Embryonic facial prominence (tissue), 1 donor: ENCODE results near the gene IGFBP1.

Experiments
- DNase-seq: peaks from one replicate; pipeline ENCODE4 v3.0.0-alpha.2; 2016; ENCODE audit errors: extremely low spot score

IGFBP1 gene

DNA sequence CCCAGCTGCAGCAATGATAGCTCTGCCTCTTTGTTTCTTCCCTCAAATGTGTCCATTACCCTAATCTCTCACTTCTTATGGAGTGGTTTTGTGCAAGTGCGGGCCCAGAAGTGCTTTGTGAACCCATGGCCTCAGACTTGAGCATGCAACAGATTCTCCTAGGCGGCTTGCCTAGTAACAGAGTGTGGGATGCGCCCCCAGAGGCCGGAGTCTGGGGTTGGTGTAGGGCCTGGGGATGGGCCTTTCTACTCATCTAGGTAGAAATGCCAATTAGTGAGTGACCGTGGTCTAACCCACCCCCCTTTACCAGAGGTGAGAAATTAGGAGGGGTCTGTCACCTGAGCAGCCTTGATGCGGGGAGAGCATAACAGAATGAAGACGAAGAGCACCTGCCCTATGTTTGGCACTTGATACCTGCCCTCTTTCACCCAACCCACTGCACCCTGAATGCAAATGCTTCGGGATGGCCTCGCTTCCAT lies 7.0 kb upstream of the IGFBP1 start:
- no peak for DNase-seq

DNA sequence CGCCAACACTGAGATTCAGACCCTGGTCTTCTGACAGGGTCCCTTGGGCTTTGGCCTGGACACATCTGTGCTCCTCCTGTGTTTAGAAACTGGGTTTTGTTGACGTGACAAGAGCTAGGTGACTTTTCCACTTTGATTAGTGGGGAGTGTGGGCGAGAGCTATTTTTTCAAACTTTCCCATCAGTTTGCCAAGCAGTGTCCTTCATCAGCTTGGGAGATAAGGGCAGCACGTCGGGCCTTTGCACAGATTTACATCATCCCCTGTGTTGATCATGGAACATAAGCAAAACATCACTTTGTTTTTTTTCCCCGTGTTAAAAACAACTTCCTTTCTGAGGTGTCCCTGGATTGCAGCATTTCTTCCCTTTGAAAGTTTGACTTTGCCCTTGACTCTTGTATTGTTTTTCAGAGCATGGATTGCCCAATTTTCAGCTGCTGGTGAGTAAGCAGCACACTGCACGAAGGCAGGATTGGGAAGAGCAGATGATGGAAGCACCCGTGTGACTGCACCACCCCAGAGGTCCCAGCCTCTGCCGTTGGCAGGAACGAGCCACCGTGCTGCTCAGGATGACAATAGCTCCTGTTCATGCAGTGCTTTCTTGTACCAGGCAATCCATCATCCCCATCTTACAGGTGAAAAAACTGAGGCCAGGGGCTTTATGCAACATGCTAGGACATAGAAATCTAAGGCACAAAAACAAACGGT lies 6.4 kb upstream of the IGFBP1 start:
- no peak for DNase-seq

DNA sequence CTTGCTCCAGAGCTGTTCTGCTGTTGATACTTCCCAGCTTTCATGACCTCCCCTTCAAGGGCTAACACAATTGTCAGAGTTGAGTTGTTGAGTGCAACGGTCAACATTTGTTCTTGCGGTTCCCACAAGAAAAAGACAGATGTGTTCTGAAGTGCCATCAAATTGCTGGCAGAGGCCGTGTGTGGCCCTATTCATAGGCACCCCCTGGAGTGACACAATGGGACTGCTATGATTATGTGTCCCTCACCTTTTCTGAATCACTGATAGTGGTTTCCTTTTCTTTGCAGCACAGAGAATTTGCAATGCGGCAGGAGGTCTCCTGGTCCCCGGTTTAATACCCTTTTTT lies 5.8 kb upstream of the IGFBP1 start:
- DNase-seq, result no peak

DNA sequence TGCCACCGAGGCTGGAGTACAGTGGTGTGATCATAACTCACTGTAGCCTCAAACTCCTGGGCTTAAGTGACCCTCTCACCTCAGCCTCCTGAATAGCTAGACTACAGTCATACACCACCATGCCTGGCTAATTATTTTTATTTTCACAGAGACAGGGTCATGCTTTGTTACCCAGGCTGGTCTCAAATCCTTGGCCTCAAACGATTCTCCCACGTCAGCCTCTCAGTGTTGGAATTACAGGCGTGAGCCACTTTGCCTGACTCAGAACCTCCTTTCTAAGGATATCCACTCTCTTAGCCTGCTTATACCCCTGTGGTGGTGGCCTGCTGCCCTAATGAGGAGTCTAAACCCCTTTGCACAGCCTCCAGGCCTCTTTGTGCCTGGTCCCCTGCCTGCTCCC lies 4.2 kb upstream of the IGFBP1 start:
- no peak for DNase-seq

DNA sequence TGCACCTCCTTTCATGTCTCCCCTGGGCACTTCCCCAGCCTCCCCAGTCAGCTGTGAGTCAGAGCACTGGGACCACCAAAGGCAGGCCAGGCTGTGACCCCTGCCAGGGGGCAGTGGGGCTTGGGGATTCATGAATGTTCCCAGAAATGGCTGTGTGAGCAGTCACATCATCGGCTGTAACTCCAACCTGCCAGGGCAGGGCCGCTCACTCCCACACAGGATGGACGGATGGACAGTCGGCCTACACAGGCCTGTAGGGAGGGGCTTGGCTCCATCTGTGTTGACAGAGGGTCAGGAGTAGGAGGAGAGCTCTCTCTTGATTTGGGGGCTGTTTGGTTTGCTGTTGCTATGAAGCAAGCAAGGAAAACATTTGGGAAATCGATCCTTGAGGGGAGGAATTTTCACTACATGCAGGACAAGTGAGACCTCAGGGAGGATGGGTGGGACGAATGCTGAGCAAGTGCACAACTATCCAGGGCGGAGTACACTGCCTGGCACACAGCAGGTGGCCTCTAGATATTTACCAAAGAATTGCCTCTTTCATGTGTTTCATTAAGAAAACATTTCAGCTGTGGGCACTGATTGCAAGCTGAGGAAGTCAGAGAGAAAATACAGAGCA lies 2.9 kb upstream of the IGFBP1 start:
- no peak for DNase-seq

DNA sequence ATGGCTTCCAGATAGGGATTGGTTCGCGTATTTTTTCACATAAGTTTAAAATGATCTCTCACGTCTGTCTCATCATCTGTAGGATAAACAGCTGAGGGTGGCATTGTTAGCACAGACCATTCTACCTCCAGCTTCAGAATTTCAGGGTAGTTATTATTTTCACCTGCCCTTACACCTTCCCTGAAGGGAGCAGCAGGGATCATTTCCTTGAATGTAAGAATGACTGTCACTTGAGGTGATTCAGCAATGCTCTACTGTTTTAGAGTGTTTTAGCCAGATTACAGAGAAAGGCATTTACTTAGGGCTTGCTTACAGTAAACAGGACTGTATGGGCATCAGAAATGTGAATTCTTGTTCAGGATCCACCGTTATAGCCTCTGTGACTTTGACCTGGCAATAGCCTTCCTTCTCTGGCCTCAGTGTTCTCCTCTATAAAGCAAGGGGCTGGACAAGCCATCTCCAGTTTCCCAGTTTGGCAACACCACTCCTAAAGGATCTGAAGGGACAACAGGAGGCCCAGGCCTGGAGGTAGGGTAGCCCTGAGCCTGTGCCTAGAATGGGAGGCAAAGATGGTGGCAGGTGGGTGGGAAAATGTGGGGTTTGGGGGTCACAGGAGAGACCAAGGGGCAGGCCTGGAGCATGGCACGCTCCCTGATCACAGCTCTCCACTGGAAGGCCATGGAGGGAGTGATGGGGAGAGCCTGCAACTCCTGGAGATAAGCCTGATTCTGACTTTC lies 1.2 kb upstream of the IGFBP1 start:
- DNase-seq, result no peak

DNA sequence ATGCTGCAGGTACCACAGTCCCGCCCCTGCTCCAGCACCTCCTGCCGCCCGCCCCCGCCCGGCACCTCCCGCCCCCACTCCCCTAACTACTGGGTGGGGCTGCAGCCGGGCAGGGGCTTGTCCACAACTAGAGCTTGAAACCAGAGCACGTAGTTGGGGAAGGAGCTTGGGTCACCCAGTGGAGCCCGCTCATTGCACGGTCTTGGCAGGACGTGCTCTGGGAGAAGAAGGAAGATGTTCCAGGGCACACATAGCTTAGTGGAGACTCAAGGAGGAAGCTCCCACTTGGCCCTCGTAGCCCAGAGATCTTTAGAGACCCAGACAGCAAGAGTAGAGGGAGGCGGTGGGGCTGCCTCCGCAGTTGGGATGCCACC lies 692 bp downstream of the IGFBP1 start:
- no peak for DNase-seq

DNA sequence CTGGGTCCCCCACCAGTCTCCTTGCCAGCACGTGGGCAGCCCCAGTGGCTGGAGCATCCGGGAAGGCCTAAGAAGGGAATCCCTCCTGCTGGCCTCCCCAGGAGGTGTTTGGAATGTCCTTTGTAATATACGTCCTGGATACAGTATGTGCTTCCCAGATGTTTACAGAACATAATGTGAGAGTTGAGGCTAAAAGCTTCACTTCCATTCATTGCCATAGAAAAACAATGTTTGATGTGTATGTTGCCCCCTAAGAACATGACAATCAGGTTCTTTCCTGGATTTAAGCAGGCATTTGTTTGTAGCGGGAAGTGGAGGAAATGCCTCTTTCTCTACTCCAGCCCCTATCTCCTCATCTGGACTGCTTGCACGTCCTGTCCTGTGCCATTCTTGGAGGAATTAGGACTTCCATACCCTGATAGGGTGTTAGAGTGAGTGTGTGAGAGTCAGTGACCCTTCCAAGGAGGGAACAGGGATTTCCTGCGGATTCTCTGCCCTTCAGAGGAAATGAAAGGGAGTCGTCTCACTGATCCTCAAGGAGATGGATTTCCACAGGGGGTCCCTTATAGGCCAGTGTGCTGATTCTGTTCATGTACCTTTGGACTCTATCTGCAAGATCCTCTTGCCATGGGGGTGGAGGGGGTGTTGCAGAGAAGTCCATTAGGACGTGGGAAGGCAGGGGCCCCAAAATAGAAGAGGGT lies 1.2 kb downstream of the IGFBP1 start:
- DNase-seq, result no peak

DNA sequence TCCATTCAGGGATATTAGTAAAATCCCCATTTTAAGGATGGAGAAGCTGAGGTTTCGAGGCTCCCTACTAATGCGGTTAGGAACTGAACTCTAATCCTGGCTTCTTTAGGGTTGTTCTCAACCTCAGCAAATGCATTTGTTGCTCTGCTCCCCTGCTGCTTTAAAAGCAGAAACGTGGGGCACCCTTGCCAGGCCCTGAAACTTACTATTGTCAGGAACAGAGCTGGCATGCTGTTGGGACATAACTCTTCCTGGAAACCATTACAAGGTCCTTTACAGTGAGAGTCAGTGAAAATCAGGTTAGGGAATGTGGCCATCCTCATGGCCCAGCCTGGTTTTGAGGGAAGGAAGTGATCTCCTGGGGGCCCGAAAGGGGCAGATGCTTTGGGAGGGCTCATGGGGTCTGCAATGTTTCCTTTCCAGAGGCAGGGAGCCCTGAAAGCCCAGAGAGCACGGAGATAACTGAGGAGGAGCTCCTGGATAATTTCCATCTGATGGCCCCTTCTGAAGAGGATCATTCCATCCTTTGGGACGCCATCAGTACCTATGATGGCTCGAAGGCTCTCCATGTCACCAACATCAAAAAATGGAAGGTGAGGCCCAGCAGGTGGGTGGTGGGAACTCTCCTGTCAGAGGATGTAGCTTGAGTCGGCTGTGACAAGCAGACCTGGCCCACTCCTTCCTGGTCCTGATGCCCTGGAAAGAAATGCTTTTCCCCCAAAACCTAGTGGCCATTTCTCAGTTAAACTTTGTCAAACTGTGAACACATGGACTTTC lies 2.0 kb downstream of the IGFBP1 start:
- DNase-seq, result no peak

DNA sequence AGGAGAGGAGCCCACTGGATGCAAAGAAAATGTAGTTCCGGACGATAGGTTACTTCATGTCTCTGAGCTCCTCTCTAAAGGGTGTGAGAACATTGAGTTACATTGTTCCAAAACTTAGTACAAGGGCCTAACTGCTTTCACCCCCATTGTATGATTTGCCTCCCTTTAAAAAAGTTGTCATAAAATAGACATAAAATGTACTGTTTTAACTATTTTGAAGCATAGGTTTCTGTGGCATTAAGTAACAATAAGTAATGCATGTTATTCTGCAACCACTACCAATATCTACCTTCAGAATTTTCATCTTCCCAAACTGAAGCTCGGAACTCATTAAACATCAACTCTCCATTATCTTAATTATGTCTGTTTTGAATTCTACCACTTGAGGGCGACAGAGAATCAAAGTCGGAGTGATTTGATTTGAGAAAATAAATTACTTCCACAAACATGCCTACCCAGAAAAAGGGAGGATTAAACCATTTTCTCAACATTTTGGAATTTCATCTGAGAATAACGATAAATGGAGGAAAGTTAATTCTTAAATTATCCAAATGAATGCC lies 2.7 kb downstream of the IGFBP1 start:
- no peak for DNase-seq

DNA sequence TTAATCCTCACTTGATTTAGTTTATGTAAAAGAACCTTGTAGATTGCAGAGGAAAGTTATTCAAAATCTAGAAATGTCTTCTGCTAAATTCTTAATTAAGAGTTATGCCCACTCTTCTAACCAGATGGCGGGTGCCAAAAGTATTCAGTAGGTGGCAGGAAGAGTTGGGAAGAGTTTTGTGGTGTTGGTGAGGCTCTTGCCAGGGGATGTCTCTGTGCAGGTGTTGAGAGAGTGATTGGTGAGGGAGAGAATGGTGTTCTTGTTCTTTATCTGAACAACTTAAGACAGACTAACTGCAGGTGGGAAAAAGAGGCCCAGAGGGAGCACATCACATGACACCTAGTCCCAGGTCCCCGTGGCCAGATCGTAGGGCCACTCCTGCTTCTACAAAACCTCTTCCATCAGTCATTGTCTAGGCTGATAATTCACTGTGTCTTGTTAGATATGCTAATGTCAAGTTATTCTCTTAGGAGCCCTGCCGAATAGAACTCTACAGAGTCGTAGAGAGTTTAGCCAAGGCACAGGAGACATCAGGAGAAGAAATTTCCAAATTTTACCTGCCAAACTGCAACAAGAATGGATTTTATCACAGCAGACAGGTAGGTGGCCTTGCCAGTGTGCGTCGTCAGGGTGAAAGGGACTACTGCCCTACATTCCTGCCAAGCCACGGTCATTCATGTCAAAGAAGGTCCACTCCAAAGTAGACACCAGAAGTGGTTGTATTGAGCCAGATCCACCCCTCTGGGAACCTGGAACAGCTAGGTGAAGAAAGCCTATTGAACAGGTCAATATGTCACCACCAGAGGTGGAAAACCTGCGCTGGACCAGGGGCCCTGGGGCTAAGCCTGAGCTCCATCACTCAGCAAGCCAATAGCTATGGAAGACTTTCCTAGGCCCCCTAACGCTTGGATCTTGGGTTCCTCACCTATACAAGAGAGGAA lies 3.4 kb downstream of the IGFBP1 start:
- DNase-seq, result no peak

DNA sequence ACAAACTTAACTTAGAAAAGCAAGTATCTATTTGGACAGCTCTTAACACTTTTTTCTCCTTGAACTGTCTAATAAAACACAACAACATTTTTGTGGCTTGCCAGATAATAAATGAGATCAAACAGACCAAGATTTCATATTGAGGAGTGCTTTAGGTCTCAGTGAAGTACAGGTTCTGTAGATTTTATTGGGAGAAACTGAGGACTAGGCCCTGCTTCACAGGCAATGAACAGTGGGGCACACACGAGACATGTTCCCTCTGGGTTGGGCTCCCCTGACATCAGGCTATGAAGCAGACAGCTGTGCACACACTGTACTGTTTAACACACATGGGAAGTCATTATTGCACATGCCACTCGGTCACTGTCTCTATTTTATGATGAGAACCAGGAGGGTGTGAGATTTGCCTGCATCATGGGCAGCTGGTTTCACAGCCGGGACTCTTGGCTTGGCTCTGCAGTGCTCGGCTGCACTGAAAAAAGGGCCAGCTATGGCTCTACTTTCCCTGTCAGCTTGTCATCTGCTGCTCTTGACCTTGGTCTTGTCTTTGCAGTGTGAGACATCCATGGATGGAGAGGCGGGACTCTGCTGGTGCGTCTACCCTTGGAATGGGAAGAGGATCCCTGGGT lies 4.2 kb downstream of the IGFBP1 start:
- DNase-seq, result no peak

DNA sequence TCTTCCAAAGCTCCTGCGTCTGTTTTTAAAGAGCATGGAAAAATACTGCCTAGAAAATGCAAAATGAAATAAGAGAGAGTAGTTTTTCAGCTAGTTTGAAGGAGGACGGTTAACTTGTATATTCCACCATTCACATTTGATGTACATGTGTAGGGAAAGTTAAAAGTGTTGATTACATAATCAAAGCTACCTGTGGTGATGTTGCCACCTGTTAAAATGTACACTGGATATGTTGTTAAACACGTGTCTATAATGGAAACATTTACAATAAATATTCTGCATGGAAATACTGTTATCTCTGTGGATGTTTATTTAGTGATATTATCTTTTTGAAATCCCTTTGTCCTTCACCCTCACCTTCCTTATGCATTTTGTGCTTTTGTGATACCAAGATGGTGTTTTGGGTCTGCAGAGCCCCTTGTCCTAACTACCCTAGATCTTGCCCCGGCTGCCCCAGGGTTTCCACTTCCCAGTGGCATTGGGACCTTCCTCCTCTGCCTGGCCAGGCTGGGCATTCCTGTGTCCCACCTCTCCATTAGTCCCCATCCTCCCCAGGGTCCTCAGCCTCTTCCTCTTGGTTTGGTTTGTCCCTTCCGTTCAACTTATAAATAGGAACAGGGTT lies 5.2 kb downstream of the IGFBP1 start:
- no peak for DNase-seq

DNA sequence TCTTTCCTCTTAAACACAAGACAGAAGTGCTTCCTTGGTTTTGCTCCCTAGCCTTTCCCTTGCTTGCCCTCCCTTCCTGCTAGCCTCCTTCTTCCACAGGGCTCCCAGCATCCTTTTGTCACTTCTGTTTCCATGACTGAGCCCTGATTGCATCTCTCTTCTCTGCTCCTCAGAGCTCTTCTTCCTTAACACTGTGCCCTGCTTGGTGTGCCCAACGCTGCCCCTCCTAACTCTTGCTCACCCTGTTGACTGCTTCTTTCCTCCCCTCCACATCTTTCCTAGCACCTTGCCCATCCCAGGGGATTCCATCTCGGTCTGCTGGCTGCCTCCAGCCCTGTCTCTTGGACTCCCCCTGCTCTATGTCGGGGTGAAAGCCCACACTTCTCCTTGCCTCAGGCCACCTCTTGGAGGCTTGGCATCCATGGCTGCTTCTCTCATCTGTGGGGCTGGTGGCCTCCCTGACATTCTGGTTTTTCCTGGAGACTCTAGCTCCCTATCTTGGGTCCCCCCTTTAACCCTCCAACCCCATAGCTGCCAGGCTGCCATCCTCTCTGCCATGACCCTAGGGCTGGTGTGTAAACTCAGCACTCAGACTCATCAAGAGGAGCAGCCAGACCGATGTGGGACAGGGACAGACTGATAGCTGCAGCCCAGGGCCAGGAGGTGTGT lies 5.8 kb downstream of the IGFBP1 start:
- no peak for DNase-seq

DNA sequence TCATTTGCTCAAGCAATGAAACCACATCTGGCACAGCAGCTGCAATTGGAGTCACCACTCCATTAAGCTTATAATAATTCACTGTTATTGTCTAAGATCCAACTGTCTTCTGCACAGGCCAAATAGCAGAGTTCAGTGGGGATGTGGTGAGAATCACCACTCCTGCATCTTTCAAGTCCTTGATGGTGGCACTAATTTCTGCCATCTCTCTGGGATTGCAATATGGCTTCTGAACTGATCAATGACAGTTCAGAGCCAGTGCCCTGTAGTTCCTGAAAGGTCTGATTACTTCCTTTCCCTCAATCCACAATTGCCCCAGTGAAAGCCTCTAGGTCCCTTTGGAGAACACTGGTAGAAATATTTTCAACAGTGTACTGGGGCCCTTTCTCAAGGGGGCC lies 6.4 kb downstream of the IGFBP1 start:
- no peak for DNase-seq

DNA sequence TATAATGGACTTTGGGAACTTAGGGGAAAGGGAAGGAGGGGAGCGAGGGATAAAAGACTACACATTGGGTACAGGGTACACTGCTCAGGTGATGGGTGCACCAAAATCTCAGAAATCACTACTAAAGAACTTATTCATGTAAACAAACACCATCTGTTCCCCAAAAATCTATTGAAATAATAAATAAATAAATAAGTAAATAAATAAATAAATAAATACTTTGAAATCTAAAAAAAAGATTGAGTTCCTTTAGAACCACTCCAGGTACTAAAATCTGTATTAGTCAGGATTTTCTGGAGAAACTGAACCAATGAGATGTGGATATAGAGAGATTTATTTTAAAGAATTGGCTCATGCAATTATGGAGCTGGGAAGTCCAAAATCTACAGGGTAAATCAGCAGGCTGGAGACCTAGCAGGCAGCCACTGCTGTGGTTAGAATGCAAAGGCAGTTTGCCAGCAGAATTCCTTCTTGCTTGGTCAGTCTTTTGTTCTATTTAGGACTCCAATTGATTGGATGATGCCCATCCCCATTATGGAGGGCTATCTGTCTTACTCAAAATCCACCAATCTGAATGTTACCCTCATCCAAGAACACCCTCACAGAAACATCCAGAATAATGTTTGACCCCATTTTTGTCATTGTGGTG lies 8.9 kb downstream of the IGFBP1 start:
- DNase-seq, result no peak

DNA sequence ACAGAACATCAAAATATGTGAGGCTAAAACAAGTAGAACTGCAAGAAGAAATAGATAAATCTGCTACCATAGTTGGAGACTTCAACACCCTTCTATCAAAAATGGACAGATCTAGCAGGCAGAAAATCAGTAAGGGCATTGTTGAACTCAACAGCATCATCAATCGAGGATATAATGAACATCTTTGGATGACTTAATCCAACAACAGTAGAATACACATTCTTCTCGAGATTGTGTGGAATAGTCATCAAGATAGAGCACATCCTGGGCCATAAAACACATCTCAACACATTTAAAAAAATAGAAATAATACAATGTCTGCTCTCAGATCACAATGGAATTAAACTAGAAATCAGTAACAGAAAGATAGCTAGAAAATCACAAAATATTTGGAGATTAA lies 9.9 kb downstream of the IGFBP1 start:
- DNase-seq, result no peak

DNA sequence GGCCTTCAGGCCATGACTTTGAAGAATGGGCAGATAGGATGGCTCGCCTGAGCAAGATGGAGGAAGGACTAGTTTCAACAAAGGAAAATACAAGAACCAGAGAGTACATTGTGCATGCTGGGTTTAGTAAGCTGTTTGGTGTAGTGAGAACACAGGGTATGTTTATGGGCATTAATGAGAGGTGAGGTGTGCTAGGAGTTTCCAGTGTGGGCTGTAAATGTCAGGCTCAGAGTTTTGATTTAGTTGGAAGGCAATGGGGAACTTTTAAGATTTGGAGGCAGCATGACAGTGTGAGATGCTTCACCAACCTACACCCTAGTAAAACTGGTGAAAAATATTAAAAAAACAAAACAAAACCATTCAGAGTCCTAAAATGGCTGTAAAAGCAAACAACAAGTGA lies 13.3 kb downstream of the IGFBP1 start:
- no peak for DNase-seq
